Measurements from ENCODE around the gene BAX.

BAX gene

DNA sequence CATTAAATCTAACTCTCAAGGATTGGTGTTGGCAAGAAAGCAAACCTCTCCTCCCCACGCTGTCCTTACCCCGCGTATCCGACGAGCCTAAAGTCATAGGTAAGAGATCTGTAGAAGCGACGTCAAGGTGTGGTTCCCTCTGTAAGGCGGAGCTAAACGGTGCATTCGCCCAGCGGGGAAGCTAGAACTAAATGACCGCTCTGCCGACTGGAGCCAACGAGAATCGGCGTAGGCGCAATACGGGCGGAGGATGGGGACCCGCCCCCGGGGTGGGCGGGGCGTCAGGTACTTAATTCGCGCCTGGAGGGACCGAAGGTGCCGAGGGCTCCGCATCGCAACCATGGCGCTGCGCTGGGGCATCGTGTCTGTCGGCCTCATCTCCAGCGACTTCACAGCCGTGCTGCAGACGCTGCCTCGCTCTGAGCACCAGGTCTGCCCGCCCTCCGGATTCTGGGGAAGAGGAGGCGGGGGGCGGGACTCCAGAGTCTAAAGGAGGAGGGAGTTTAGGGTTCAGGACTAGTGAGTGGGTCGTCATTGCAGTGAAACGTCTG, 21.2 kb upstream of the BAX start, which contains the start of gene DHDH:
DHDH (plus strand) TSS at position 318 of the 551 bp plus-strand sequence; CDS start at position 341, 23 bp downstream.
- no peak for DNase-seq

GRCh38 chr19:48934837-48935236, 19.8 kb upstream of the BAX start:
- no peak for DNase-seq

DNA sequence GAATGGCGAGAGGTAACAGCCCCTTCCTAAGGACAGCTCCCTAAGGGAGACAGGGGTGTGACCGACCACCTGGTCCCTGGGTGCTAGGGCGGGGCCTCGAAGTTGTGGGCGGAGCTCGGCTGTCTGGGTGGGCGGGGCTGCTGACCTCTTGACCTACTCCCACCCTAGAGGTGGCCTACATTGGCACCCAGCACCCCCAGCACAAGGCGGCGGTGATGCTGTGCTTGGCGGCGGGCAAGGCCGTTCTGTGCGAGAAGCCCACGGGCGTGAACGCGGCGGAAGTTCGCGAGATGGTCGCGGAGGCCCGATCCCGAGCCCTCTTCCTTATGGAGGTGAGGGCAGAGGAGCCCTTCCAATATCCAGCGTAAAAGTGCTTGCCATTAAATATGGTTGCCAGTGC, 18.8 kb upstream of the BAX start:
- no peak for DNase-seq

GRCh38 chr19:48938256-48938655, 16.4 kb upstream of the BAX start:
- no peak for DNase-seq

DNA sequence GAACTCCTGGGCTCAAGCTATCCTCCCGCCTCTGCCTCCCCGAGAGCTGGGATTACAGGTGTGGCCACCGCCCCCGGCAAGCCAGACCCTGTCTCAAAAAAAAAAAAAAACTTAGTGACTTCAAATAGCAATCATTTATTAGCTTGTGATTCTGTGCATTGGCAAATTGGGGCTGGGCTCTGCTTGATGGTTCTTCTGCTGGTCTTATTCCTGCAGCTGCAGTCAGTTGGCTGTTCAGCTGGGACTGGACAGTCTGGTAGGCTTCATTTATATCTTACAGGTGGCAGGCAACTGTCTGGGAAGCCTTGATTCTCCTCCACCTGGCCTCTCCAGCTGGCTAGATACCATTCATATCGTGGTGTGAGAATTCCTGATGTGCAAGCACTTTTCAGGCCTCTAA, 13.8 kb upstream of the BAX start:
- DNase-seq: no peak

GRCh38 chr19:48943081-48943480, 11.6 kb upstream of the BAX start:
- no peak for DNase-seq

GRCh38 chr19:48945415-48945814, 9.3 kb upstream of the BAX start:
- DNase-seq: no peak

GRCh38 chr19:48945817-48946216, 8.9 kb upstream of the BAX start:
- no peak for DNase-seq

DNA sequence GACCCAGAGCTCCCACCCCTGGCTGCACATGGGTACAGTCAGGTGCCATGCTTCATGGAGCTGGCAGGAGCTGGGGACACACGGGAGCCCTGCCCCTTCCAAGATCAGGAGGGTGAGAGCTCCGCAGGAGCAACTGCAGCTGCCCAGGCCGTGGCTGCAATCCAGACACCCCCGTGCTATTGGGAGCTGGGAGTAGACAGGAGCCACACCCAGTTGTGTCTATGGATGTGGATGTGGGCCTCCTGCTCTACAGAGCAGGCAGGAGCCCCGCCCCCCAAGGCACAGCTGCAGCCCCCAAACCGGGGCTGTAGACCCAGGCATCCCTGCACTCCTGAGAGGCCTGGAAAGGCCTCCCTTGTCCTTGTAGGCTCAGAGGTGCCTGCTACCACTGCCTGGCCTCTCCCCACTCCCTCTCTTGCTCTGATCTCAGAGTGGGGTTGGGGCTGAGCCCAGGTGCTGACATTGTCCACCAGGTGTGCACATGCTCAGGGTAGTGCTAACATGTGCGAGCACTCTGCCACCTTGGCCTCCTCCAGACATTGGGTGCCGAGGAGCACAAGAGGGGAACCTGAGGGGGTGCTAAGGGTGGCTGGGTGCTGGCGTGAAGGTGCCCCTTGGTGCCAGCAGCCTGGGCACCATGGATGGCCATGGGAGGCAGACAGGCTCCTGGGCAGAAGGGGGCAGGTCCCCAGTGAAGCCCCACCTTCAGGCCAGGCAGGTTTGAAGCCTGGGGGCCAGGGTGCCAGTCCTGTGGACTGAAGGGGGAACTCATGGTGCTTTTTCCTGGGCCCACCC, 8.0 kb upstream of the BAX start:
- no peak for DNase-seq

GRCh38 chr19:48947258-48947542, 7.5 kb upstream of the BAX start:
- DNase-seq: no peak

- DNase-seq: no peak
These were observed 4.5 kb upstream of the BAX start for GRCh38 chr19:48950159-48950558.

GRCh38 chr19:48950830-48951519, 3.7 kb upstream of the BAX start:
- no peak for DNase-seq

- no peak for DNase-seq
These were observed 1.5 kb upstream of the BAX start for GRCh38 chr19:48953141-48953540.

GRCh38 chr19:48953990-48954594, 583 bp upstream of the BAX start:
- no peak for DNase-seq

DNA sequence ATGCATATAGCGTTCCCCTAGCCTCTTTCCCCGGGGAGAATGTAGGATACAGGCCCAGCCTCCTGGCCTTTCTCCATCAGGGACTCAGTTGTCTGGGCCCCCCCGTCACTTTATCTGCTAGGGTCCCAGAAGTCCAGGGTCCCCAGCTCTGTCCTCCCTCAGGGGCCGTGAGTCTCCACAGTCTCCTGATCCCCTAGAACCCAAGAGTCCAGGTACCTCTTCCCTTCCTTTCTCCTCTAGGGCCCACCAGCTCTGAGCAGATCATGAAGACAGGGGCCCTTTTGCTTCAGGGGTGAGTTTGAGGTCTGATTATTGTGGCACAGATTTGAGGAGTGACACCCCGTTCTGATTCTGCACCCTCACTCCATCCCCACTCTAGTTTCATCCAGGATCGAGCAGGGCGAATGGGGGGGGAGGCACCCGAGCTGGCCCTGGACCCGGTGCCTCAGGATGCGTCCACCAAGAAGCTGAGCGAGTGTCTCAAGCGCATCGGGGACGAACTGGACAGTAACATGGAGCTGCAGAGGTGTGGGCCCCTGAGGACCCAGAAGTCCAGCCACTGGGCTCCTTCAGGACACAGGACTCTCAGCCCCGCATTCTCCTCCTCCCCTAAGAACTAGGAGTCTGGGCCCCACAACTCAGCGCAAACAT, 758 bp downstream of the BAX start:
- DNase-seq: no peak

DNA sequence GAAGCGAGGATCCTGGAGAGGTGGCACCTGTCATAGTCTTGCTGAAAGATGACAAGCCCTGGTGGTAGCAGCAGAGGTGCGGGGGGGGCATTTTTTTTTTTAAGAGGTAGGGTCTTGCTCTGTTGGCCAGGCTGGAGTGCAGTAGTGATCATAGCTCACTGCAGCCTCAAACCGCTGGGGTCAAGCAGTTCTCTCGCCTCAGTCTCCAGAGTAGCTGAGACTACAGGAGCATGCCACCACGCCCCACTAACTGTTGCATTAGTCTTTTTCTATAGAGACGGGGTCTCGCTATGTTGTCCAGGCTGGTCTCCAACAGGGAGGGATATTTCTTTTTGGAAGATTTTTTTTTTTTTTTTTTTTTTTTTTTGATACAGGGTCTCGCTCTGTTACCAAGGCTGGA, 3.3 kb downstream of the BAX start:
- DNase-seq: no peak

- no peak for DNase-seq
These were observed 4.9 kb downstream of the BAX start for GRCh38 chr19:48959341-48960239.

- DNase-seq: no peak
These were observed 6.5 kb downstream of the BAX start for GRCh38 chr19:48961051-48961649.

GRCh38 chr19:48961673-48962028, 7.0 kb downstream of the BAX start:
- no peak for DNase-seq

DNA sequence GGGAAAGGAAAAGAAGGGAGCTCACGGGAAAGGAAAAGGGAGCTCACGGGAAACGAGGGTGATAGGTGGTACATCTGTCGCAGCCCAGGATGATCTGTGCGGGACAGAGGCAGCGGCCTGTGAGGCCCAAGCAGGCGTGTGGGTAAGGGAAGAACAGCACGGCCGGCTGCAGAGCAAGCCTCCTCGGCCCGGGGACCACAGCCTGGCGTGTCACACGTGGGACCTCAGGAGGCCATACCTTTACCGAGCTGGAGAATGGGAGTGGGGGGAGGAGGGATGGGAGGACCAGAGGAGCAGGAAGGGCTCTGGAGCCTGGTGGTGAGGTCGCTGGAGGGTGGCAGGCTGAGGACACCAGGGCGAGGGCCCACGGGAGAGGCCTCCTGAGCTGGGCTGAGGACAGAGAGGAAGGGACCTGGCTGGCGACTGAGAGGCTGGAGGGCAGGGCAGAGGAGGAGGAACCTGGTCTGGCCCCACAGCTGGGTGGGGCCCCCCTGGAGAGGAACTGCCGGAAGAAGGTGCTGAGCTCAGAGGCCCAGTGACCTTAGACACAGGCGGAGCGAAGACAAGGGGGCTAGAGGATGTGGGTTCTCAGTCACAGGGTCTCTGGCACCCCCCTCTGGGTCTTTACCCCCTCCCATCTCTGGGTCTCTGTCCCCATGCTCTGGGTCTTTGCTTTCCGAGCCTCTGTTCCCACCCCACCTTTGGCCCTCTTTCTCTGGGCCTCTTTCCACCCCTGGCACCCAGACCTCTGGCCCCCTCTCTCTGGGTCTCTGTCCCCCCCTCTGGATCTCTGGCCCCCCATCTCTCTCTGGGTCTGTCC, 7.6 kb downstream of the BAX start:
- peak; percentile 24 for DNase-seq

DNA sequence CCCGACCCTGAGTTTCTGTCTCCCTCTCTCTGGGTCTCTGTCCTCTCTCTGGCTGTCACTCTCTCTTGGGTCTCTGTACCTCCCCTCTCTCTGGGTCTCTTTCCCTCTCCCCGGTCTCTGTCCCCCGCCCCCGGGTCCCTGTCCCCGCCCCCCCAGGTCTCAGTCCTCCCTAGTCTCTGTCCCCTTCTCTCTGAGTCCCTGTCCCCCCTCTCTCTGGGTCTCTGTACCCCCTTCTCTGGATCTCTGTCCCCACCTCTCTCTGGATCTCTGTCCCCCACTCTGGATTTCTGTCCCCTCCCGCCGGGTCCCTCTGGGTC, 8.1 kb downstream of the BAX start:
- no peak for DNase-seq

Measured in SIG-M5 (cell line).